ENCODE data around the gene NOSIP. TPM values are rescaled to one million over a fixed set of nuclear protein-coding genes. Genes with fewer than 3 reads are reported as not detected.
"Not testable (repeated sequence)": the region's sequence is repeated elsewhere in the genome, so short reads cannot be mapped to it uniquely, and the experiment has no call there.

NOSIP gene
- polyA plus RNA-seq (ENCODE audit: insufficient read length in 4 of 4), result 10 to 100 TPM; 62.3 to 89.4 (median 68.5) TPM

DNA sequence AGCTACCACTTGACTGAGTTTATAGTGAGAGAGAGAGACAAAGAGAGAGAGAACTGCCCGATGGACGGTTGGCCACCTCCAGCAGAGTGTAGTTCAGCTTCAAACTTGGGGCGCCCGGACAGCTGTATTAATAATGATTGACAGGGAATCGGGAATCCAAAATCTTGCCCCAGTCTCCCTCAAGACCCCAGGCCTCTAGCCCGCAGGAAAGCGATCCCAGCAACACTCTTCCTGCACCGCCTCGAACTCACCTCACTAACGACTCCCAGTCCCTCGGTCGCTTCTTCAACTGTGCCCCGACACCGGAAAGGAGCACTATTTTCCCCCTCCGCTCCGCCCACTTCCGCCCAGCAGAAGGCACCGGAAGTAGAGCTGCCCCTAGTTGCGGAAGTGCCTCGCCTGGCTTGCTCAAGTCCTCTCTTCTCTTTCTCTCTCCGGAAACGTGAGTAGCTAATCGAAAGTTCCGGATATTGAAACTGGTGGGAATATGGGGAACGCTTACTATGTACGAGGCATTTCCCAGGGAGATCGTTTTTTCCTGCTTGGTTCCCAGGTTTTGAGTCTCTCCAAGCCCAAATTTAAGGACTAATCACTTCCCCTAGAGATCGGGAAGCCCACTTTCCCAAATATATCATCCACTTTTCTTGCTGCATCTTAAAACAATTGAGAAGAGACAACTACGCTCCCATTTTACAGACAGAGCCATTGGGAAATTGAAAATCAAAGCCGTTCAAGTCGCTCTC, at the start of gene NOSIP:
TSS of gene NOSIP (minus strand) at position 293 of the 743 bp plus-strand sequence. CDS start 19,865 bp downstream, outside the sequence.
- DNase-seq (ENCODE audit: low read depth in 4 of 4, low spot score in 2 of 4), result peak; percentile 77 to 96 (median 91)

GRCh38 chr19:49629659-49630058, 49.3 kb upstream of the NOSIP start:
- DNase-seq (ENCODE audit: low read depth in 4 of 4, low spot score in 2 of 4), result no peak

DNA sequence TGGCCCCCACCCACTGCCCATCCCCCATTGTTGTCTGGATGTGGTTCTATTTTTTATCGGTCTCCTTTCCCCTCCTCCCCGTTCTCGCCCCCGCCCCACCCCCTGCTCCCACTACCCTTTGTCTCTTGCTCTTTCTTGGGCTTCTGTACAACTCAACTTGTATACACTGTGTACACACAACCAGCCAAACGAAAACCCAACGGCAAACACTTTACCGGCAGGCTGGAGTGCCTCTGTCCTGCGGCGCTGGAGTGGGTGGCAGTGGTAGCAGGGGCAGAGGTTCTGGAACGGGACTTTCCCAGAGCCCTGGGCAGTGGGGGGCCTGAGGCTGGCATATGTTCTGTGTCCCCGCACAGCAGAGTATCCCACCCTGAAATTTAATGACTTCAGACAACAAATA, 45.9 kb upstream of the NOSIP start:
- DNase-seq (ENCODE audit: low read depth in 4 of 4, low spot score in 2 of 4), result no peak

- no peak for DNase-seq (ENCODE audit: low read depth in 4 of 4, low spot score in 2 of 4)
These were observed 44.9 kb upstream of the NOSIP start for GRCh38 chr19:49624967-49625910.

DNA sequence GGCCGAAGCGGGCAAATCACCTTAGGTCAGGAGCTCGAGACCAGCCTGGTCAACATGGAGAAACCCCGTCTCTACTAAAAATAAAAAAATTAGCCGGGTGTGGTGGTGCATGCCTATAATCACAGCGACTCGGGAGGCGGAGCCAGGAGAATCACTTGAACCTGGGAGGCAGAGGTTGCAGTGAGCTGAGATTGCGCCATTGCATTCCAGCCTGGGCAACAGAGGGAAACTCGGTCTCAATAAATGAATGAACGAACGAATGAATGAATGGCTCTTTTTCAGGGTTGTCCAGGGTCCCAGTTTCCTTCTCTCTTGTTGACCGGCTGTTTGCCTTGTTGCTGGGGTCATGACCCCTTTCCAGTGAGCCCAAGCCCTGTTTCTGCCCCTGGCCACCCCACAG, 37.5 kb upstream of the NOSIP start:
- DNase-seq (ENCODE audit: low read depth in 4 of 4, low spot score in 2 of 4), result not testable (repeated sequence)

DNA sequence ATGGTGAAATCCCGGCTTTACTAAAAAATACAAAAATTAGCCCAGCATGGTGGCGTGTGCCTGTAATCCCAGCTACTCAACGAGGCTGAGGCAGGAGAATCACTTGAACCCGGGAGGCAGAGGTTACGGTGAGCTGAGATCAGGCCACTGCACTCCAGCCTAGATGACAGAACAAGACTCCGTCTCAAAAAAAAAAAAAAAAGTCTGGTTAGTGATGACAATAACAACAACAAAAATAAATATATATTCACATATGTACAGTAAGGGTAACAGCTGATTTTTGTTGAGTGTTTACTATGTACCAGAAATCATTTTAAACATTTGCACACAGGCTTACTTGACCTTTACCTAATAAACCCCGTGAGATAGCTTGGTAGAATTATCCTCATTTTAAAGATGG, 36.6 kb upstream of the NOSIP start:
- DNase-seq (ENCODE audit: low read depth in 4 of 4, low spot score in 2 of 4), result no peak

DNA sequence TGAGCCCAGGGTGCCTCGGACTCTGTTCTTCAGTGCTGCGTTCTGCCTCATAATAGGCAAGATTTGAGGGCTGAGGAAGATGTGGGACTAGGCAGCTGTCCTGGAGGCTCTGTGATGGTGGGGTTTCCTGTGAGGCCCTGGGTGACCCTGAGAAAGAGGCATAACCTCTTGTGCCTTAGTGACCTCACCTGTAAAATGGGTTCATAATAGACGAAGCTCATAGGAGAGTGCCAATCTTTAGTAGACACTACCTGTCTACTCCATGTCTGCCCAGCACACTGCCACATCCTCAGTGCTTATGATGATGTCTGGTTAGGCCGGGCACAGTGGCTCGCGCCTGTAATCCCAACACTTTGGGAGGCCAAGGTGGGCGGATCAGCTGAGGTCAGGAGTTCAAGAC, 36.2 kb upstream of the NOSIP start:
- DNase-seq (ENCODE audit: low read depth in 4 of 4, low spot score in 2 of 4), result no peak

- no peak for DNase-seq (ENCODE audit: low read depth in 4 of 4, low spot score in 2 of 4)
These were observed 35.5 kb upstream of the NOSIP start for GRCh38 chr19:49615861-49616260.

- DNase-seq (ENCODE audit: low read depth in 4 of 4, low spot score in 2 of 4), result no peak
These were observed 33.9 kb upstream of the NOSIP start for GRCh38 chr19:49614096-49614833.

DNA sequence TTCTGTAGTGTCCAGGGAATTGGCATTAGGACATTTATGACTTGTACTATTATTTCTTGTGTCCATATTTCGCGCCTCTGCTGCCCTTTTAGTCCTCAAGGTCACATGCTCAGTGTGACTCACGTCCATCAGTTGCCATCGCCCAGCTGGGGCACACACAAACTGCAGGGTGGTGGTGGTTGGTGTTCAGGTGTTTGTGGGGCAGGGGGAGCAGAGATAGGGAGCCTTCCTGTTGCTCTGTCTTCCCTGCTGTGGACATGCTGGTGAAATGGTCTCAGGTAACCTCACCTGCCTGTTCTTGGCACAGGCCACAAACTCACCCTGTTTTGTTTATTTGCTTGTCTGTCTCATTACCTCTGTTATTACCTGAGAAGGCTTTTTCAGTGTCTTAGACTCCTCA, 33.0 kb upstream of the NOSIP start:
- no peak for DNase-seq (ENCODE audit: low read depth in 4 of 4, low spot score in 2 of 4)

GRCh38 chr19:49609499-49610092, 29.2 kb upstream of the NOSIP start:
- no peak for DNase-seq (ENCODE audit: low read depth in 4 of 4, low spot score in 2 of 4)

DNA sequence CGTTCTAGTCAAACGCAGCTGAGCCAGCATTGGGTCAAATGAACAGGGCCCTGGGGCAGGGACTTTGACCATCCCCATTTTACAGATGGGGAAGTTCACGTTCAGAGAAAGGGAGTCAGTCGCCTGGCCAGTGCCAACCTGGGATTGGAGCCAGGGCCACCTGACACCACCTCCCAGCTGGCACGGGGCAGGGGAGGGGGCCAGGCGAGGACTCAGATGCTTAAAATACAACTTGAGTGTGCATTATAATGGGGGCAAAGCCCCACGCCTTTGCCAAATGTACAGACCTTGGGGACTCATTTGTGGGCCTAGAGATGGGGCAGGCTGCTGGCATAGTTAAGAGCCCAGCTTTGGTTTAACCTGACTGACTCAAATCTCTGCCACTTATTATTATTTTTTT, 25.2 kb upstream of the NOSIP start:
- DNase-seq (ENCODE audit: low read depth in 4 of 4, low spot score in 2 of 4), result no peak

DNA sequence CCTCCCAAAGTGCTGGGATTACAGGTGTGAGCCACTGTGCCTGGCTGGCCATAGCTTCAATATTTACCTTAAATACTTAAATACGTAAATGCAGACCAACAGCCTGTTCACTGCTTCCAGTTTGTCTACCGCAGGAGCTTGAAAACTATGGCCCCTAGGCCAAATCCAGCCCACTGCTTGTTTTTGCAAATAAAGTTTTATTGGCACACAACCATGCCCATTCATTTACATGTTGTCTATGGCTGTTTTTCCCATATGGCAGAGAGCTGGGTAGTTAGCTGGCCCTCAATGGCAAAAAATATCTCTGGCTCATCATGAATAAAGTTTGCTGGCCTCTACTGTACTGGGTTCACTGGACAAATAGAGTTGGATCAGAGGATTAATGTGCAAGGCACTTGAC, 22.4 kb upstream of the NOSIP start:
- no peak for DNase-seq (ENCODE audit: low read depth in 4 of 4, low spot score in 2 of 4)

DNA sequence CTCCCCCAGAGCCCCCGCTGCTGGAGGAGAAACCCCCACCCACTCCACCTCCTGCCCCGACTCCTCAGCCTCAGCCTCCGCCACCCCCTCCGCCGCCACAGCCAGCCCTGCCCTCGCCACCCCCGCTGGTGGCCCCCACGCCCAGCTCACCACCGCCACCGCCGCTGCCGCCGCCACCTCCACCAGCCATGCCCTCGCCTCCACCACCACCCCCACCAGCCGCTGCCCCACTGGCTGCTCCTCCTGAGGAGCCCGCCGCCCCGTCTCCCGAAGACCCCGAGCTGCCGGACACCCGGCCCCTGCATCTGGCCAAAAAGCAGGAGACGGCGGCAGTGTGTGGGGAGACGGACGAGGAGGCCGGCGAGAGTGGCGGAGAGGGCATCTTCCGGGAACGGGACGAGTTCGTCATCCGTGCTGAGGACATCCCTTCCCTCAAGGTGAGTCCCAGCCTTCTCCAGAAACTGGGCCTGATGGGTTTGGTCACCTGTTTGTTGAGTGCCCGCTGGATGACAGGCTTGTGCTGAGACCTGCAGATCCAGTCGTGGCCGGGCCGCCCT, 21.2 kb upstream of the NOSIP start:
- no peak for DNase-seq (ENCODE audit: low read depth in 4 of 4, low spot score in 2 of 4)

DNA sequence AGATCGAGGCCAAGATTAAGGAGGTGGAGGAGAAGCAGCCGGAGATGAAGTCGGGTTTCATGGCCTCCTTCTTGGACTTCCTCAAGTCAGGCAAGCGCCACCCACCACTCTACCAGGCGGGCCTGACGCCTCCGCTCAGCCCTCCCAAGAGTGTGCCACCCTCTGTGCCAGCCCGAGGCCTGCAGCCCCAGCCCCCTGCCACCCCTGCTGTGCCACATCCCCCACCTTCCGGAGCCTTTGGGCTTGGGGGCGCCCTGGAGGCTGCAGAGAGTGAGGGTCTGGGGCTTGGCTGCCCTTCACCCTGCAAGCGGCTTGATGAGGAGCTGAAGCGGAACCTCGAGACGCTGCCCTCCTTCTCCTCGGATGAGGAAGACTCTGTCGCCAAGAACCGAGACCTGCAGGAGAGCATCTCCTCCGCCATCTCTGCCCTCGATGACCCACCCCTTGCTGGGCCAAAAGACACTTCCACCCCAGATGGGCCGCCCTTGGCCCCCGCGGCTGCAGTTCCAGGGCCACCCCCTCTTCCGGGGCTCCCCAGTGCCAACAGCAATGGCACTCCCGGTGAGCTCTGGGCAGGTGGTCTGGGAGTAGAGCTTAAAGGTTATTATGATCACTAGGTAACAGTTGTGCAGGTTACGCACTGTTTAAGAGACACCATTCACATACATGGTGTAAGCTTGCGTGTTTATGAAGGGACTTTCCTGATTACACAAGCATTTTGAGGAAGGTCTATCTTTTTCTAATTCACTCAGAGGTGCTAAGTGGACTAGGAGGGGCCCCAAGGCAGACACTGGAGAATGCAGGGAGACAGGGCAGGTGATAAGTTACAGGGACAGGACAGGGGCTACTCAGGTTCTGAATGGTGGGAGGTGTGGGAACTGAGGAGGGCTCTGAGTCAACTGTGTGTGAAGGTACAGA, 19.3 kb upstream of the NOSIP start:
- no peak for DNase-seq (ENCODE audit: low read depth in 4 of 4, low spot score in 2 of 4)

- DNase-seq (ENCODE audit: low read depth in 4 of 4, low spot score in 2 of 4), result no peak
These were observed 17.3 kb upstream of the NOSIP start for GRCh38 chr19:49597703-49597974.

GRCh38 chr19:49596954-49597702, 16.8 kb upstream of the NOSIP start:
- no peak for DNase-seq (ENCODE audit: low read depth in 4 of 4, low spot score in 2 of 4)

DNA sequence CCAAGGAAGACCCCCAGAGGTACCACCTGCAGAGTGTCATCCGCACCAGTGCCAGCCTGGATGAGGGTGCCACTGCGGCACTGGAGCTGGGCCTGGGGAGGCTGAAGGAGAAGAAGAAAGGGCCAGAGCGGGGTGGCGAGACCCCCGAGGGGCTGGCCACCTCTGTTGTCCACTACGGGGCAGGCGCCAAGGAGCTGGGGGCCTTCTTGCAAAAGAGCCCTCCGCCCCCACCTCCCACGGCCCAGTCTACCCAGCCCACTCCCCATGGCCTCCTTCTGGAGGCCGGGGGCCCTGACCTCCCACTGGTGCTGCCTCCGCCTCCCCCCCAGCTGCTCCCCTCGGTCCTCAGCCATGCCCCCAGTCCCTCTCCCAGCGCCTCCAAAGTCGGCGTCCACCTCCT, 16.1 kb upstream of the NOSIP start:
- DNase-seq (ENCODE audit: low read depth in 4 of 4, low spot score in 2 of 4), result no peak
